ENCODE results near the gene RPLP1.

Gene RPLP1

DNA sequence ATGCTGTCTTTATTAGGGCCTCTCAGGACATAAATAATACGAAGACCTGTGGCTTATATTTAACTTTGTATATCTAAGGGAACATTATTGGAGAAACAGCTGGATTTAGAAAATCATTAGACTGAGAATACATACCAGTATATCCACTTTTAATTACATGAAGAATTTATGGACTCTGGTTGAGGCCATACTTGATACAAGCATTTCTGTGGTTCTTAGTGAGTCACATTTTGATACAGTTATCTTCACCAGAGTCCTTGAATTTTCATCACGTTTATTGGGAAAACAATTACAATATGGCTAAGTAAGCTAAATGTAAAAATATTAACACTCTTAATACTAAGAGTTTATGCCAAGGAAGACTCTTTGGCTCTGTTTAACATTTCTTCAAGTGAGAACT is 28.6 kb upstream of the RPLP1 start:
- DNase-seq (ENCODE audit: low spot score): no peak
- TF ChIP-seq, protein P1, sequence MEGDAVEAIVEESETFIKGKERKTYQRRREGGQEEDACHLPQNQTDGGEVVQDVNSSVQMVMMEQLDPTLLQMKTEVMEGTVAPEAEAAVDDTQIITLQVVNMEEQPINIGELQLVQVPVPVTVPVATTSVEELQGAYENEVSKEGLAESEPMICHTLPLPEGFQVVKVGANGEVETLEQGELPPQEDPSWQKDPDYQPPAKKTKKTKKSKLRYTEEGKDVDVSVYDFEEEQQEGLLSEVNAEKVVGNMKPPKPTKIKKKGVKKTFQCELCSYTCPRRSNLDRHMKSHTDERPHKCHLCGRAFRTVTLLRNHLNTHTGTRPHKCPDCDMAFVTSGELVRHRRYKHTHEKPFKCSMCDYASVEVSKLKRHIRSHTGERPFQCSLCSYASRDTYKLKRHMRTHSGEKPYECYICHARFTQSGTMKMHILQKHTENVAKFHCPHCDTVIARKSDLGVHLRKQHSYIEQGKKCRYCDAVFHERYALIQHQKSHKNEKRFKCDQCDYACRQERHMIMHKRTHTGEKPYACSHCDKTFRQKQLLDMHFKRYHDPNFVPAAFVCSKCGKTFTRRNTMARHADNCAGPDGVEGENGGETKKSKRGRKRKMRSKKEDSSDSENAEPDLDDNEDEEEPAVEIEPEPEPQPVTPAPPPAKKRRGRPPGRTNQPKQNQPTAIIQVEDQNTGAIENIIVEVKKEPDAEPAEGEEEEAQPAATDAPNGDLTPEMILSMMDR (IDR thresholded peaks at IDR 0.05; ENCODE audit: extremely low read depth, missing control alignments): no peak

DNA sequence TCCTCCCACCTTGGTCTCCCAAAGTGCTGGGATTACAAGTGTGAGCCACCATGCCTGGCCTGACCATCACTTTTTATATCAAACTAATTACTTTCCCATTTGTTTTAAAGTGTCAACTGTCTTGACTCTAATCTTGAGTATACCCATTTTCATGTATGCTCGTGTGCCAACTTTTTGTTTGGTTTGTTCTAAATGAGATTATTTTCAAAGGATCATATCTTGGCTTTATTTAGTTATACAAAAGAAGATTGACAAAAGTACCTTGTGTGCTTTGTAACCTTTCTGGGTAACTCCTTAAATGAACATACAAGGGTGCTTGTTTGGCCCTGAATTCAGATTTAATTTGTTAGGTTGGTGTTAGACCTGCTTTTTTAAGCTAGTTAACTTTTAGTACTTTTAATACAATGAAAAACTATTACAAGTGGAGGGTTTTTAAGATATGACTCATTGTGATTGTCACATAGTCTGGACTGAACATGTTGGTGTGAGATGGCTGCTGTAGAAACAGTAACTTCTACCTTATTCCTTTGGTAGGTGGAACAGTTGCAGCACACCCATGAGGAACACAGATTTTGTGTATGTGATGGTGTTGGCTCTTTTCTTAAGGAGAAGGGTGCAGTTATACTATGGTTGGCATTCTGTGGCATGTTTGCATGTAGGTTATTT is 27.7 kb upstream of the RPLP1 start:
- TF ChIP-seq, protein P1 (IDR thresholded peaks at IDR 0.05; ENCODE audit: extremely low read depth, missing control alignments): no peak
- no peak for DNase-seq (ENCODE audit: low spot score)

DNA sequence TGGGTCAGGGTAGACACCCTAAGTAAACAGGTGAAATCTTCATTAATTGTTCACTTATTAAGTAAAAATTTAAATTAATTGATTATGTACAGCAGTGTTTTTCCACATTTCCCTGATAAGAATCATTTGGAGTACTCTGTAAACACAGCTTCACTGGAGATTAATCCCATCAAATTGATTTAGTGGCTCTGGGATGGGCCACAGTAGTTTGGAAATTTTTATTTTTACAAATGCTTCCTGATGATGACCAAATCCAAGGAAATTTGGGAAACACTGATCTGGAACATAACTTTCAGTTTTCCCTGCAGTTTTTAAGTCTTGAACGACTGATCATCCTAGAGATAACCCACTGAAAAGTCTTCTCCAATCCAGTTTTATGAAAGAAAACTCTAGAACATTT is 18.8 kb upstream of the RPLP1 start:
- TF ChIP-seq, protein P1 (IDR thresholded peaks at IDR 0.05; ENCODE audit: extremely low read depth, missing control alignments): no peak
- DNase-seq (ENCODE audit: low spot score): no peak

DNA sequence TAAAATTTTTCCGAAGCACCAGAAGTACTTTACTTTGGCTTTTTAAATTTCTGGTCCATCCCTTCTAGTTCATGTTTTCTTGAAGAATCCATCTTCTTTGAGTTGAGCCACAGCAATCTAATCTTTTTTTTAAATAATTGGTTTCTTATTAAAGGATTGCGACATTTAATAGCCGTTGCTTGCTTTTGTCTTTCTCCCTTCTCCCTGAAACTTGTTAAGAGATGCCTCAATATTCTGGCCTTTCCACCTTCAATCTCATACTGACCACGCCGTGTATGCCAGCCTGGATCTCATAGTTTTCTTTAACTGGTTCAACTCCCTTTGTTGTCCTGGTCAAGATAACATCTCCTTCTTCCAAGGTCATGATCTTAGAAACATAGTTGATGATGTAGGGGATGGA is 18.4 kb upstream of the RPLP1 start:
- TF ChIP-seq, protein P1 (IDR thresholded peaks at IDR 0.05; ENCODE audit: extremely low read depth, missing control alignments): no peak

DNA sequence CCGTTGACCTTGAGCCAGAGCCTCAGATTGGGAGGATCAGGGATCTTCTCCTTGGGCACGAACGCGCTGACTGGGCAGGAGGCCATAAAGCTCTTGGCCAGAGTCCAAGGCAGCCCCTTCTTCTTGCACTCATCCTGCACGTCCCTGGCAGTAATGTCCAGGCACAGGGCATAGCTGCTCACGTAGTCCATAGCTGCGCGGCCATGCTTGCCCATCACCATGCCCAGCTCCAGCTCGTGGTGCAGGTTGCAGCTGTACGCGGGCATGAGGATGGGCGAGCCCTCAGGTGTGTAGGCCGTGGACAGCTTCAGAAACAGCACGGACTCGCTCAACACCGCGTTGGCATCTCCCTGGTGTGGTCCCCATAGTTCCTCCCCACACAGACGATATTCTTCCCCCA is 17.9 kb upstream of the RPLP1 start:
- TF ChIP-seq, protein P1 (IDR thresholded peaks at IDR 0.05; ENCODE audit: extremely low read depth, missing control alignments): no peak
- DNase-seq (ENCODE audit: low spot score): no peak

More for the DNA sequence above, 18.4 kb upstream of the RPLP1 start:
- no peak for DNase-seq (ENCODE audit: low spot score)

DNA sequence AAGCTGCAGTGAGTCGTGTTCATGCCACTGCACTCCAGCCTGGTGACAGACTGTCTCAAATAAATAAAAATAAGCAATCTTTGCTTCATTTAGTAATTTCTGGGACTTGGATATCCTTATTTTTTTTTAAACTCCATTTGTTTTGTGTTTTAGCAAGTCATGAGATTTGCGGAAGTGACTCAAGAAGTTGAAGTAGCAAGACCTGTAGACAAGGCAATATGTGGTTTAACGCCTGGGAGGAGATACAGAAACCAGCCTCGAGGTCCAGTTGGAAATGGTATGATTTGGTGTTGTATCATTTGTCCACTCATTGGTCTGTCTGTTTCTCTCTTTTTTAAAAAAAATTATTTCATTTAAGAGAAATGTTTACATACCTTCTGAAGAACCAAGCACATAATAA is 16.6 kb upstream of the RPLP1 start:
- TF ChIP-seq, protein P1 (IDR thresholded peaks at IDR 0.05; ENCODE audit: extremely low read depth, missing control alignments): no peak
- DNase-seq (ENCODE audit: low spot score): no peak

DNA sequence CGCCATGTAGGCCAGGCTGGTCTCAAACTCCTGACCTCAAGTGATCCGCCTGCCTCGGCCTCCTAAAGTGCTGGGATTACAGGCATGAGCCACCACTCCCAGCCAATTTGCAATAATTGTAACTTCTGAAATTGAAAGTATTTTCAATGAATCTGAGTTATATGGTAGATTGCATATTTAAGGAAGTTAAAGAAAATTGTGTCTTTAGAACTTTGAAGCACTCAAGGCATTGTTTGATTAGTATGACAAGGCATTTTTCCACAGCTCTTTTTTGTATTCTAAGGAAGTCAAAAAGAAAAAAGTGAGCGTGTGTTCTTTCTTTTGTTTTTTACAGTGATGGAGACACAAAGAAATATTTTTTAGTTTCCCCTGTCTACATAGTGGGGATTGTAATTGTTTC is 15.7 kb upstream of the RPLP1 start:
- no peak for DNase-seq (ENCODE audit: low spot score)
- TF ChIP-seq, protein P1 (IDR thresholded peaks at IDR 0.05; ENCODE audit: extremely low read depth, missing control alignments): no peak

All from GM20000 (cell line).